ENCODE measurements around the gene MCC.

The MCC gene

DNA sequence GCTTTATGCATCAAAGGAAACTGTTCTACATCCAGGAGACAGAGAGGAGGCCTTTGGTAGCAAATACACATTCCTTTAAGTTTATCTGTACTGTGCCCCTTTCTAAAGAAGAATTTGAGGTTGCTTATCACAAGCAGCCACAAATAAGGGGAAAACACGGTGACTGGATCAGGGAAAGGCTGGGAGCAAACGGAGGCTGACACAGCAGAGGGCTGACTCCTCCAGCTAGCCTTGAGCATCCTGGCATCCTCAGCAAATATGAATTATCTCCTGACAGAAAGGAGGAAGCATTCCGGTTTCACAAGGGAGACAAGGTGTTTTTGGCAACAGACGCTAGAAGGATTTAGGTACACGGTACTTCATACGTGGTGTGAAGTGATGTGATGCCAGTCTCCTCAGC is 378.1 kb downstream of the MCC start:
- no peak for DNase-seq (ENCODE audit: low read depth)

DNA sequence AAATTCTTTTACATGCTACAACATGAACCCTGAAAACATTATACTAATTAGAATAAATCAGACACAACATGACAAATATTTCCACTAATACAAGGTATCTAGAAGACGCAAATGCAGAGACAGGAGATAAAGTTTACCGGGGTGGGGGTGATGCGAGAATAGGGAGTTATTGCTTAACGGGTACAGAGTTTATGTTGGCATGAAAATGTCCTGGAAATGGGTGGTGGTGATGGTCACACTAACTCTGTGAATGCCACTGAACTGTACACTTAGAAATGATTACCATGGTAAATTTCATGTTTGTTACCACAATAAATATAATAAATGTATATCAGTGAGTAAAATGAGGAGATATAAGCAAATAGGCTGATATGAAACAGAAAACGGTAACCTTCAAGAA is 378.9 kb downstream of the MCC start:
- DNase-seq (ENCODE audit: low read depth) = no peak

DNA sequence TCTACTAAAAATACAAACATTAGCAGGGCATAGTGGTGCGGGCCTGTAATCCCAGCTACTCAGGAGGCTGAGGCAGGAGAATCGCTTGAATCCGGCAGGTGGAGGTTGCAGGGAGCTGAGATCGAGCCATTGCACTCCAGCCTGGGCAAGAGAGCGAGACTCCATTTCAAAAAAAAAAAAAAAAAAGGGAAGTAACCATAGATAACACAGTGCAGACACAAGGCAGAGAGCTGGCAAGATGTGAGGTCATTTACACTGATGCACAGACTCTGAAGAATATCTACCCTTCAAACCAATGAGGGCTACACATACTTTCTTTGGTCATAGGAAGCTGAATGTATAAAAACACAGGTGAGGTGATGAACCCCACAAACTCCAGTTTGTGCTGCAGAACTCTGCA is 379.8 kb downstream of the MCC start:
- no peak for DNase-seq (ENCODE audit: low read depth)

DNA sequence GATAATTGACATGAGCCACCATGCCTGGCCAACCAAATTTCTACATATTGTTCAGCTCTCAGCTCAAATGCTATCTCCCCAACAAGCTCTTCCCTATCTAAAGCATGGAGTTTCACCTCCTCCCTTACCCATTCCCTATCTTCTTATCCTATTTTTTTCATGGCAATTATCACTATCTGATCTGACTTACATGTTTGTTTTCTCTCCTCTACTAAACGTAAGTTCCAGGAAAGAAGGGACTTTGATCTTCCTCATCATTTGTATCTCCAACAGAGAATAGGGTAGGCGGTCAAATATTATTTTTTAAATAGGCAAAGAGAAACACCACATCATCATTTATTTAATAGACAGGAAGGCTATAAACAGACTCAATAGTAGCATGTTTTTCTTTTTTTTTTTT is 381.4 kb downstream of the MCC start:
- no peak for DNase-seq (ENCODE audit: low read depth)

DNA sequence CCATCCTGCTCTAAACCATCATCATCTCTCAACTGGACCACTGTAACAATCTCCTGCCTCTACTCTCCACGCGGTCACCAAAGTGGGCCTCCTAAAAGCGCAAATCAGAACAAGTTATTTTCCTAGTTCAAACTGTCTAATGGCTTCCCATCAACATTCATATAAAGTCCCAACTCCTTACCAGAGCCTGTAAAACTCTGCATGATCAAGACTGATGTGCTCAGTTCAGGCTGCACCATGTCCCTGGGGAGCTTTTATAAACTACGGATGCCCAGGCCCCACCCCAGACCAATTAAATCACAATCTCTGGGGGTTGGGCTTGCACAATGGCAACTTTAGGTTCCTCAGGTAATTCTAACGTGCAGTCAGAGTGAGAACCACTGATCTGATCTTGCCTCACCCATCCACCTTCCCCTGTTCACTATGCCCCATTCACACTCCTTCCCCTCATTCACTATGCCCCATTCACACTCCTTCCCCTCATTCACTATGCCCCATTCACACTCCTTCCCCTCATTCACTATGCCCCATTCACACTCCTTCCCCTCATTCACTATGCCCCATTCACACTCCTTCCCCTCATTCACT is 382.5 kb downstream of the MCC start:
- no peak for DNase-seq (ENCODE audit: low read depth)

DNA sequence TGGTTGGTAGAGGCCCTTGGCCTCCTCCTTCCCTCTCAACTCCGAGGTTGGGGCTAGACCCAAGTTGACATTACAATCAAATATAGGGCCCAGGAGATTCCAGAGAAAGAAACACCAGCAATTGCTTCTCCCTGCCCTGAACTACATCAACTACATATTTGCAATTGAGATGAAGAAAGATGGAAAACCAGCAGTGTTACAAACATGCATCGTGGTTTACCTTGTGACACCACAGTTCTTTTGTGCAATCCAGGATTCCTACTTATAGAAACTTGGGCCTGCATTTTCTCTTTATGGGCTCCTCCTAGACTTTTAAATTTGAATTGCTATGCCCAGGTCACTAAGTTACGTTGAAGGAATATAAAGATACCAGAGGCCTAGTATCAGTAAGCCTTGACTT is 384.9 kb downstream of the MCC start:
- DNase-seq (ENCODE audit: low read depth) = no peak

DNA sequence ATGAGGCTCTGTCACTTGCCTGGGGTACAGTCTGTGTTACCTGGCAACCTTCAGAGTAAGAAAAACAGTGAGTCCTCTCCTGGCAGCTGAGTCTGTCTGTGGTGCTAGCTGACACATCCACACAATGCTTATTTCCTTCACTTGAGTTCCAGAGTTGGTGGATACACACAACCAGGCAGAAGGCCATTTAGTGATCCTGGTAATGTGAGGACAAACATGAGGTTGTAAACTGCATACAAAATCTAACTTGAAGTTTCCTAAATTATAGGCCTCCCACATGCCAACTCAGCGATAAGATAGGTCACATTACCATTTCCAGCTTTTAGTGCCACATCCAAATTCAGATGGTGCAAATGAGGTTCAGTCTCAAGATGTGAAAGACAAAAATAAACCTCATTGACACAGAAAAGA is 386.1 kb downstream of the MCC start:
- DNase-seq (ENCODE audit: low read depth) = no peak

DNA sequence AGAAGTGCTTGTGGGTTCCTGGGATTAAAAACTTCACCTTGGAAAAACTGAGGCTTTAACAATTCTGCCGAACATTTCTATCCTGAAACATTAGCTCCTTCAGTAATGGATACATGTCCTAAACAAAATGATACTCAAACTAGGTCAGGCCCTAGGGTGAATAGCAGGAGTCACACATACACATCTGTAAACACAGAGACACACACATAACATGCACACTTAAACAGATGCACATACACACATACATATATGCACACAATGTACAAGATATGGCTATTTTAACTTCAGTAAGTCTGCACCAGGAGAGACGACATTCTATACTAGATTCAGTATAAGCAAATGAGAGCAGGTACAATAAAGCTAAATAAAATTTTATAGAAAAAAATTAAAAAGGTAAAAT is 387.3 kb downstream of the MCC start:
- DNase-seq (ENCODE audit: low read depth) = no peak

DNA sequence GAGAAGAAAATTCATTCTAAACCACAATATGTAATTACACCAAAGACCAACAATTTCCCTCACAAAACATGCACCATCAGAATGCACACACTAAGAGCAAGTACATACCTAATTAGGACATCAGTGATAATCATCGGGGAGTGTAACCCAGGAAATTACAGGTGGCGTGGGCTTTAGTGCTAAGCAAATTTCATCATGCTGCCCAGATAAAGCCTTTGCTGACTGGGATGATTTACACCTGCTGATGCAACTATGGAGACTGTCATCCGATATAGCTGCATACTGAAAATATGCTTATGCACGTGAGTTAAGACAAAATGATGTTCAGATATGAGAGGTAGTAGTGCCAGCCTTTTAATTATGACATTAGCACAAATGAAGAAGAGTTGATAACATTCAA is 388.4 kb downstream of the MCC start:
- DNase-seq (ENCODE audit: low read depth) = no peak

DNA sequence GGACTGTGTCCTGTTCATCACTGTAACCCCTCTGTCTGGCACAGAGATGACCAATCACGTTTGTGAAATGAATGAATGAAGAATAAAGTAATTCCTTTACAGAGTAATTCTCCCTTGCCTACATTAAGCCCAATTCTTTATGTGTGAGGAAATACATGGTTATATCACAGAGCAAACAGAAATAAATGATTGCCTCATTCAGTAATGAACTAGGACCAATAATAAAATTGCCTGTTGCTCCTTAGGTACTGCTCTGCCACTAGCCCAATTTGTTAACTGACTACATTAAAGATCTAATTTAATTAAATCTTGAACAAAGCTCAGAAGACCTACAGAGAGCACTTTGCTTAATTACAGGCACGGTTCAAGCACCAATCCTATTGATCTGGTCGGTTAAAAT is 389.9 kb downstream of the MCC start:
- no peak for DNase-seq (ENCODE audit: low read depth)

DNA sequence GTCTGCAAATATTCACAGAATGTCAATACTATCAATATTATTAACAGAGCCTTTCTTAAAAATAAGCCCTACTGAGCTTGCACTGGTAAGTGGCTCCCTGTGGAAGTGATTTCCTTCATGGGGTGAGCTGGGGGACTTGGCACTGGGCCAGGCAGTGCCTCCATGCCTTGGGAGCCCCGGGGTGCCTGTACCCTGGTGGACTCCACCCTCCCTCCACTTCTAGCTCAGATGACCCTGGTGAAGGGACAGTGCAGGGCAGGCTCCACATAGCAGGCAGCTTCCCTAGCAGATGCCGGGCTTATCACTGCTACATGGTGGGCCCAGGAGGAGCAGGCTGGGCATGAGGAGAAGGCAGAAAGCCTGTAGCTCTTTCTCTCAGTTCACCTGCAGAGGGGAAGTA is 392.4 kb downstream of the MCC start:
- DNase-seq (ENCODE audit: low read depth) = no peak

DNA sequence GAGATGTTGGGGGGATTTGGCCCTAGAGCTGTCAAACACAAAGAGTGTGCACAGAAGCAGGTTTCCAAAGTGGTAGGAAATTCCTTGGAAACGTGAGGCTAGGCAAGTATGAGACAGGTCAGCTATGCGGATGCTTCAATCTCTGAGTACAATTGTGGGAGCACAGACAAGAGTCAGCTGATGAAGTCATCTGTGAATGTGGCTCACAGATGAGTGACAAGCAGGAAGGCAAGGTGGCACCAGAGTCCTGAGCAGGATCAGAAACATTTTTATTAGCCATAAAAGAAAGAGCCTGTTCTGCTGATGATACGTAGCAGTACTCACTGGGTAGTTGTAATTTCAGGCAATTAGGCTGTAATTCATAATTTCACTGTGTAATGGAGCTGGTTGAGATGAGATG is 394.7 kb downstream of the MCC start:
- DNase-seq (ENCODE audit: low read depth) = no peak

DNA sequence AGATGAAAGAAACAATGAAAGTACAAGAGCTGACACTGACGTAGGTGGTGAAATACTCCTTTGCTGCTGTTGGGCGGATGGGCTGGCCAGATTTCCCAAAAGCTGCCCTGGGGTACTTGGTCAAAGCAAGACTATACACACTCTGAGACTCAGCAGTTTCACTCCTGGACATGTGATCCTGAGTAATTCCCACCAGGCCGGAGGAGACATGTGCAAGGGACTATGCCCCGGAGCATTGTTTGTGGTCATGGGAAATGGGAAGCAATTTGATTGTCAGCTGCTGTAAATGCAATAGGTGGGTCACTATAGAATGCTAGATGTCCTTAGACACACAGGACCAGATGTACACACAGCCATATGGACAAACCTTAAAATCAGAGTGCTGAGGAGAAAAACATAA is 395.6 kb downstream of the MCC start:
- DNase-seq (ENCODE audit: low read depth) = no peak

DNA sequence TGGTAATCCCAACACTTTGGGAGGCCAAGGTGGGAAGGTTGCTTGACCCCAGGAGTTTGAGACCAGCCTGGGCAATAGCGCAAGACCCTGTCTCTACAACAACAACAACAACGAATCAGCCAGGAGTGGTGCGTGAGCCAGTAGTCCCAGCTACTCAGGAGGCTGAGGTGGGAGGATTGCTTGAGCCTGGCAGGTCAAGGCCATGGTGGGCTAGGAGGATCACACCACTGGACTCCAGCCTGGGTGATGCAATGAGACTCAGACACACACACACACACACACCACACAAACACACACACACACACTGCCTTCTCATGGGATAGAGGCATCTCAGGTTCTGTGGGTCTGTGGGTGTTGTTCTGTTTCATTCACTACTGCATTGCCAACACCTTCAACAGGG is 396.6 kb downstream of the MCC start:
- no peak for DNase-seq (ENCODE audit: low read depth)

DNA sequence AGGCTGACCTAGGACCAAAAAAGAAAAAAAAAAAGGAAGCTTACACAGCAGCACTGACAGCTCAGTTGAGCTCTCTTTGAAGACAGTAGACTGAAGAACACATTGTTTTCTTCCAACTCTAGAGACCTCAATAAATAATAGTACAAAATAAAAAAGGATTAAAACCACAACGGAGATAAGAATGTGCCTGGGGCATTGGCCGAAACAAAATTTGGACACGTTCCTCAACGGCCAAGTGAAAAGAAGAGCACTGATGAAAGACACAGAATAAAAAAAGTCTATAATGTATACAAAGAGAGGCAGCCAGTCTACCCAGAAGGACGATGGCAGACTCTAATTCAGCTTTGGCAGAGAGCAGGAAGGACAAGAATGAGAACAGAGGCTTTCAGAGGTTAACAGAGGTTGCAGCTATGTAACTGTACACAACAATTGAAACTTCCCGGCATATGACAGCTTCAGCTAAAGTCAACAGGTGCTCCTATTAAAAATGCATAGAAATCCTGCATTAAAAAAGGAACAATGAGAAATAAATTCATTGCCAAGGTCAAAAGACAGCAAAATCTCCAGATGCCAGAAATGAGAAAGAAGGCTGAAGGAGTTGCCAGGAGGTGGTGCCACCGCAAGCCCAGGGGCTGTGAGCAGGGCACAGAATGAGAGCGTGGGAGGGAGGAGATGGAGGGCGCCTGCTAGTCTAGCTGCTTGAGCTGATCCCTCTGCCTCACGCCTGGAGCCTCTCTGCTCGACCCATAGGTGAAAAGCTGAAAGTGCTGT is 397.7 kb downstream of the MCC start:
- no peak for DNase-seq (ENCODE audit: low read depth)

DNA sequence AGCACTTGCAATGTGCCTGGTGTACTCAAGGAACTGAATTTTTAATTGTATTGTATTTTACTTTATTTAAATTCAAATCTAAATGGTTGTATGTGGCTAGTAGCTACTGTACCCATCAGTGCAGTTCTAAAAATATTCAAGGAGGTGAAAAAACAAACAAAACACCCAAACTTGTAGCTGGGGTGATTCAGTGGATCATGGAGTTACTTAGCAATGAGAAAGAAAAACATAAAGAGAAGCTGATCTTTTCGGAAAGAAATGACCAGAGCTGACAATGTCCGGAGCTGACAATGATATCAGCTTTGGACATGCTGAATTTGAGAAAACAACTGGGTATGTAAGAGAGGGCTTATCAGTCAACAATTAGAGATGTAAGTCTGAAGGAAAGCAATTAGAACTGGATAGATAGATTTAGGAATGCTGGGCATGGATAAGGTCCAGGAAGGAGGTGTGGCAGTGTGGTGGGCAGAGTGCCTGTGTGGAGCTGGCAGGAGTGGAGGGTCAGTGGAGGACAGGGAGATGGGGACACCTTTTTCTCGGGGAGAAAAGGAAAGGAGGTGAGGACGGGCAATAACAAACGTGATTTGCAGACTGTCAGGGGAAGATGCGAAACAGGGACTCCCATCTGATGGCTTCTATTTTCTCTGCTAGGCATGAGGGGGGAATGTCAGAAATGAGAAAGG is 398.5 kb downstream of the MCC start:
- DNase-seq (ENCODE audit: low read depth) = no peak

DNA sequence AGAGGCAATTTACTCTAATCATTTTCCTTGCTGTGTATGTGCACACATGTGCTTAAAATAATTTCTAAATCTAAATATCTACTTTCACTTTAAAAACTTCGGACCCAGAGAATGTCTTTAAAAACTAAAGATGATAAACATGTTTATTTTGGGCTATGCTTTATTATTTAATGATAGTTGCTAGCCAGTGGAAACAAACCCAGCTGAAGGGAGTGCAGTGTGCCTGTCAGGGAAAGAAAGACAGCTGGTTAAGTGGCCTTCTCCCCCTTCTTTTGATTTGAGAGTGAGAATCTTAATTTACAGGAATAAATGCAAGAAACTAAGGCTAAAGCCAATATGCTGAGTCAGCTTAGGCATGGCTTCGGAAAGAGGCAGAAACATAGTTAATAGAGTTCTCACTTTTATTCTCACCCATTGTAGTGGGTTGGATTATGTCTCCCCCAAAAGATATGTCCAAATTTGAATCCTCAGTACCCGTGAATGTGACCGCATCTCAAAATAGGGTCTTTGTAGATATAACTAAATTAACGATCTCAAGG is 400.2 kb downstream of the MCC start:
- DNase-seq (ENCODE audit: low read depth) = no peak

DNA sequence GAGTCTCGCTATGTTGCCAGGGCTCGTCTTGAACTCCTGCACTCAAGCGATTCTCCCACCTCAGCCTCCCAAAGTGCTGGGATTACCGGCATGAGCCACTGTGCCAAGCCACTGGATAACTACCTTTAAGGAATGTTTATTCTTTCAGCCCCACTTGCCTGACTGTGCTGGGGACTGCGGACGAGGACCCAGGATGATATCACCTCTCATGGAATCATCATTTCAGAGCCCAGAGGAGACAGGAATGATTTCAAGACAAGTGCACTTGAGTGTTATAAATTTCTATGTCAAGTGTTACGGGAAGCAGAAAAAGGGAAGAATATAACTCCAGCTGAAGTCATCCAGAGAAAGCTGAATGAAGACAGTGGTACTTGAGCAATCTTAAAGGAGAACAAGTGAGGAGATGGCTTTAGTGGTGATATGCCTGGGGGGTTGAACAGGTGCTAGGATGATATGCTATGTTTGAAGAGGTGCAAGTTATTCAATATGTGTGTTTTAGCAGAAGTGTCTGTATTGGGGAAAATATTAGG is 402.3 kb downstream of the MCC start:
- no peak for DNase-seq (ENCODE audit: low read depth)

DNA sequence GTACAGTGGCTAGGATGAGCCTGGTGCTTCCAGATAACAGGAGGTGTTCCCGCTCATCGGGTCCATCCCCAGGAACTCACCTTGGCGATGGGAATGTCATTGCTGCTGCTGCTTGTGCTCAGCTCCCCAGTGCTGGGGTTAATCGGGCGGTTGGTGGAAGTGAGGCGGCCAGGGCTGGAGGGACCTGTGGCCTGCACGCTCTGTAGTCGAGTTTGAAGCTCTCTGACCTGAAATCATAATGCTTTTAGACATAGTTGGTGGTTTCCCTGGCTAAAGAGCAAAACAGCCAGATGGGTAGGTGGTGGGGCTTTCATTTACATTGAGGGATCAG is 403.2 kb downstream of the MCC start:
- no peak for DNase-seq (ENCODE audit: low read depth)

DNA sequence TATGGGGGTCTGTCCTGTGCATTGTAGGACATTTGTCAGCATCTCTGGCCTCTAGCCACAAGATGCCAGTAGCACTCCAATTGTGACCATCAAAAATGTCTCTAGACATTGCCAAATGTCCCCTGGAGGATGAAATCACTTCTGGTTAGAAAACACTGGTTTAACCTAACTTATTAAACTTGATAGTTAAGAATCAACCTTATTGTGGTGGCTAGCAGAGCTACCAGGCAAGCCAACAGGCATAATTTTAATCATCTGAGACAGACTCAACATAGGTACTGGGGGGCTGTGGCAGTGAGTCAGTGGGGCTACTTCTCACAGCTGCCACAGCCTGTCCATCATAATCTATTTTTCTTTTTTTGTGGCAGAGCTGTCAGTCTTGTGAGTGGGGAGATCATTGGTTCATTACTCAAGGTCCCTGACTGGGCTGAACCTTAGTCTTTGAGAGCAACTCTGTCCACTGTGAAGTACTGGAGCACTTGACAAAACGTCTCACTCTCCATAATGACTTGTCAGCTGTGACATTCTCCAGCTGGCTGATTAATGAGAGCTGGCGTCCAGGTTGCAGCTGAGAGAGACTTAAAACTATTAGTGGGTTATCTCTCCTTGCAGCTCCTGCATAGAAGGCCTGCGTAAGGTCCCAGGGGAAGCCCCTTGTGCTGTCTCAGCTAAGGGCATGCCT is 403.7 kb downstream of the MCC start:
- no peak for DNase-seq (ENCODE audit: low read depth)

DNA sequence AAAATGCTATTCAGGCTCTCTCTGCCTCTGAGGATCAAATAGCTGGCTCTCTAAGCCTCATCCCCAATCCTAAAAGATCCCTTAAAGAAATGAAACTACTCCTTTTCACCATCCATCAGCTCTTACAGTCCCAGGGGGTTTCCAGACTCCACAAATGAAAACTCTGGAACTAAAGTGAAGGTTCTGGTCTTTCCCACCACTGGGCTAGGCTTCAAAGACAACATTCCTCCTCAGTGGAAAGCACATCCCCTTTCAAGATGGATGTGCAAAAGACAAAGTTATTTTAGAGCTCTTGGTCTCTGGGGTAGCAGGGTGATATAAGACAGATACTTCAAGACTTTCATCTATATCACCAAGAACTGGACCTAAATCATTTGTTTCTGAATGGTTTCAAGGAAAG is 404.8 kb downstream of the MCC start:
- no peak for DNase-seq (ENCODE audit: low read depth)

DNA sequence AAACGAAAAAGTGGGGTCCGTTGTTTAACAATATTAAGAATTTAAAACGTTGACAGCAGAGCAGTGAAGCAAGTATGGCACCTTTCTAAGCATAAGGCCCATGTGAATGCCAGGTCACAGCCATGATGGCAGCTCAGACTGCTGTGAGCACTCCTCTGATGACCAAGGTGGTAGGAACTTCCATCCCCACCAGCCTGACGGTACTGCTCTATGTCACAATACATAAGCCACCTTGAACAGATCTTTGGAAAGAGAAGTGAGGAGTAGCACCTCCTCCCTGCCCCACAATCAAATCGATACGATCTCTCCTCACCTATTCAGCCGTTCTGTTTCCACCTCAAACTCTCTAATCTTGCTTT is 405.7 kb downstream of the MCC start:
- no peak for DNase-seq (ENCODE audit: low read depth)
